CD8-positive, alpha-beta memory T cell (primary cell): ENCODE measurements around the gene MRPS10. TPM values are rescaled to one million over a fixed set of nuclear protein-coding genes. Genes with fewer than 3 reads are reported as not detected.

ENCODE experiments used
- CTCF ChIA-PET: fragments of 350-600 bp; sonication (Branson Sonifier 250); formaldehyde crosslinking; loops from one replicate; lab custom pipeline; 2021; ENCODE audit warnings: antibody characterized with exemption; lab: Charles Lee
- POLR2A ChIA-PET: fragments of 350-600 bp; sonication (Branson Sonifier 250); formaldehyde crosslinking; loops from one replicate; lab custom pipeline; 2021; ENCODE audit warnings: antibody characterized with exemption; lab: Charles Lee
- DNase-seq, 5 donors: peaks; one replicate each; pipeline versions ENCODE4 v3.0.0 to v3.0.0-alpha.2; 2020 to 2022; ENCODE audit warnings: mixed read lengths in 1 of 5
- H3K27ac ChIP-seq: one replicate; pipeline ENCODE4 v1.7.0; 2013; ENCODE audit warnings: low read depth, mild to moderate bottlenecking, low read length, moderate library complexity
- H3K27me3 ChIP-seq: 2 replicates; pipeline ENCODE4 v1.7.0; 2013; ENCODE audit warnings: low read length, mild to moderate bottlenecking; ENCODE audit not compliant: insufficient read depth, poor library complexity, severe bottlenecking
- H3K36me3 ChIP-seq: 2 replicates; pipeline ENCODE4 v1.7.0; 2013; ENCODE audit warnings: mild to moderate bottlenecking, low read length, moderate library complexity; ENCODE audit not compliant: insufficient read depth
- H3K4me1 ChIP-seq: 2 replicates; pipeline ENCODE4 v1.7.0; 2013; ENCODE audit warnings: mild to moderate bottlenecking, low read length, moderate library complexity; ENCODE audit not compliant: insufficient read depth
- H3K4me3 ChIP-seq: 2 replicates; pipeline ENCODE4 v1.7.0; 2013; ENCODE audit warnings: mild to moderate bottlenecking, low read length
- H3K9me3 ChIP-seq: 2 replicates; pipeline ENCODE4 v1.7.0; 2013; ENCODE audit warnings: mild to moderate bottlenecking, low read length
- H3K27ac Mint-ChIP-seq, 8 donors: one replicate each; pipeline ENCODE4 v1.8.0; 2020 to 2021; ENCODE audit warnings: mixed read lengths in 8 of 8, mild to moderate bottlenecking in 6 of 8, inconsistent platforms in 3 of 8, moderate library complexity in 3 of 8
- H3K27me3 Mint-ChIP-seq, 2 donors: one replicate each; pipeline ENCODE4 v1.8.0; 2020 to 2021; ENCODE audit warnings: mixed read lengths in 2 of 2, mild to moderate bottlenecking in 1 of 2, moderate library complexity in 1 of 2
- H3K36me3 Mint-ChIP-seq, 3 donors: one replicate each; pipeline ENCODE4 v1.8.0; 2020 to 2021; ENCODE audit warnings: mixed read lengths in 3 of 3, inconsistent platforms in 1 of 3, mild to moderate bottlenecking in 1 of 3
- H3K4me1 Mint-ChIP-seq, 3 donors: one replicate each; pipeline ENCODE4 v1.8.0; 2020 to 2021; ENCODE audit warnings: mixed read lengths in 3 of 3, inconsistent platforms in 1 of 3, mild to moderate bottlenecking in 1 of 3
- H3K4me3 Mint-ChIP-seq, 7 donors: one replicate each; pipeline ENCODE4 v1.8.0; 2020 to 2021; ENCODE audit warnings: mixed read lengths in 7 of 7, mild to moderate bottlenecking in 6 of 7, moderate library complexity in 4 of 7, inconsistent platforms in 2 of 7
- H3K9me3 Mint-ChIP-seq, 5 donors: one replicate each; pipeline ENCODE4 v1.8.0; 2020 to 2022; ENCODE audit warnings: mixed read lengths in 5 of 5, mild to moderate bottlenecking in 3 of 5, moderate library complexity in 2 of 5, inconsistent platforms in 1 of 5
- polyA plus RNA-seq: library from polyadenylated mRNA; unstranded; fragments of 300-500 nt; fragmentation: Illumina TruSeq; gene quantifications from one replicate; pipeline ENCODE4 v1.2.3, GENCODE V29; 2021
- total RNA-seq, 2 experiments: library from RNA; stranded (reverse); gene quantifications; one replicate each; pipeline ENCODE4 v1.2.3, GENCODE V29; 2021

The MRPS10 gene
- total and polyA plus RNA-seq, 3 experiments from 2014 or later: 50.6 to 51.8 (median 51.3) TPM

GRCh38 chr6:42162384-42162783 lies 55.3 kb downstream of the MRPS10 start:
- H3K9me3 Mint-ChIP-seq: no peaks in the 10 kb centered on the region
- H3K27ac Mint-ChIP-seq: no peak overlapping the region
- no peak for DNase-seq
- H3K36me3 Mint-ChIP-seq: no peaks in the 10 kb centered on the region
- H3K4me3 ChIP-seq: no peak overlapping the region
- peaks cover 5% of the 10 kb centered on the region for H3K4me1 ChIP-seq
- CTCF ChIA-PET: interaction anchor here (1.0 to 3.8 kb wide), 3 partner anchors 27 to 58 kb away, joined by 3 to 13 read pairs (median 9); no protein-coding TSS in a partner anchor
- no peak overlapping the region for H3K27ac ChIP-seq
- H3K36me3 ChIP-seq: no peaks in the 10 kb centered on the region
- H3K9me3 ChIP-seq: no peaks in the 10 kb centered on the region
- peaks cover 11 to 23% of the 10 kb centered on the region in 2 donors for H3K27me3 Mint-ChIP-seq
- no peak overlapping the region for H3K4me3 Mint-ChIP-seq
- POLR2A ChIA-PET: no interaction called here
- H3K27me3 ChIP-seq: no peaks in the 10 kb centered on the region
- H3K4me1 Mint-ChIP-seq: peaks cover 0 to 3% (median 1%) of the 10 kb centered on the region in 3 donors

- Mint-ChIP-seq H3K4me3 (no peak overlapping the region), H3K4me1 (no peaks in the 10 kb centered on the region), H3K27ac (no peak overlapping the region), H3K9me3 (no peaks in the 10 kb centered on the region), H3K27me3 (peaks cover 3 to 13% of the 10 kb centered on the region in 2 donors), H3K36me3 (no peaks in the 10 kb centered on the region)
- POLR2A ChIA-PET: no interaction called here
- H3K9me3 ChIP-seq: no peaks in the 10 kb centered on the region
- H3K36me3 ChIP-seq: no peaks in the 10 kb centered on the region
- no peaks in the 10 kb centered on the region for H3K4me1 ChIP-seq
- H3K27me3 ChIP-seq: no peaks in the 10 kb centered on the region
- H3K27ac ChIP-seq: no peak overlapping the region
- no peak for DNase-seq
- H3K4me3 ChIP-seq: no peak overlapping the region
- CTCF ChIA-PET: no interaction called here
Measured at GRCh38 chr6:42159431-42160024, 58.1 kb downstream of the MRPS10 start.

- Histone ChIP-seq H3K27ac (no peak overlapping the region), H3K9me3 (no peaks in the 10 kb centered on the region), H3K4me3 (no peak overlapping the region), H3K27me3 (no peaks in the 10 kb centered on the region), H3K36me3 (no peaks in the 10 kb centered on the region), H3K4me1 (no peaks in the 10 kb centered on the region)
- DNase-seq: no peak
- H3K36me3 Mint-ChIP-seq: no peaks in the 10 kb centered on the region
- ChIA-PET CTCF (no interaction called here), POLR2A (no interaction called here)
- no peak overlapping the region for H3K4me3 Mint-ChIP-seq
- no peaks in the 10 kb centered on the region for H3K4me1 Mint-ChIP-seq
- H3K9me3 Mint-ChIP-seq: no peaks in the 10 kb centered on the region
- no peak overlapping the region for H3K27ac Mint-ChIP-seq
- H3K27me3 Mint-ChIP-seq: peaks cover 2 to 13% of the 10 kb centered on the region in 2 donors
Measured at GRCh38 chr6:42158631-42159030, 59.0 kb downstream of the MRPS10 start.

- H3K27me3 Mint-ChIP-seq: peaks cover 2 to 13% of the 10 kb centered on the region in 2 donors
- no peaks in the 10 kb centered on the region for H3K36me3 Mint-ChIP-seq
- ChIA-PET POLR2A (no interaction called here), CTCF (no interaction called here)
- Histone ChIP-seq H3K36me3 (no peaks in the 10 kb centered on the region), H3K4me1 (no peaks in the 10 kb centered on the region), H3K4me3 (no peak overlapping the region), H3K27ac (no peak overlapping the region), H3K9me3 (no peaks in the 10 kb centered on the region), H3K27me3 (no peaks in the 10 kb centered on the region)
- H3K27ac Mint-ChIP-seq: no peak overlapping the region
- no peak overlapping the region for H3K4me3 Mint-ChIP-seq
- no peaks in the 10 kb centered on the region for H3K4me1 Mint-ChIP-seq
- no peak for DNase-seq
- H3K9me3 Mint-ChIP-seq: no peaks in the 10 kb centered on the region
Measured at GRCh38 chr6:42158011-42158410, 59.6 kb downstream of the MRPS10 start.

Other genes with a start within 250 kb of the MRPS10 start
- 10 to 100 TPM; 41.7 to 42.6 TPM for gene TAF8, start 167.3 kb downstream of the MRPS10 start, total RNA-seq
- gene TAF8, start 167.3 kb downstream of the MRPS10 start, polyA plus RNA-seq: 20.5 TPM
- gene C6orf132, start 75.2 kb downstream of the MRPS10 start, total RNA-seq: under 1 TPM; 0.15 to 0.16 TPM
- gene C6orf132, start 75.2 kb downstream of the MRPS10 start, polyA plus RNA-seq: not detected
- gene GUCA1A, start 44.5 kb downstream of the MRPS10 start, total RNA-seq: not detected
- gene GUCA1A, start 44.5 kb downstream of the MRPS10 start, polyA plus RNA-seq: not detected
- 1 to 10 TPM in 1 of 2 experiments, under 1 TPM in 1; 0.63 to 1.6 TPM for gene GUCA1B, start 22.9 kb downstream of the MRPS10 start, total RNA-seq
- gene GUCA1B, start 22.9 kb downstream of the MRPS10 start, polyA plus RNA-seq: not detected
- 10 to 100 TPM; 10.3 to 10.6 TPM for gene TRERF1, start 234.1 kb upstream of the MRPS10 start, total RNA-seq
- 10.2 TPM for gene TRERF1, start 234.1 kb upstream of the MRPS10 start, polyA plus RNA-seq